ENCODE data around the gene ARHGAP22.

GRCh38 chr10:48574817-48575380, 30.0 kb downstream of the ARHGAP22 start:
- TF ChIP-seq CTCF (IDR thresholded peaks at IDR 0.05) (no peak), POLR2A (IDR thresholded peaks at IDR 0.05) (no peak)

Measured in heart left ventricle (tissue), 13 donors.